Esophagus squamous epithelium (tissue), 5 donors: Measurements from ENCODE around the gene ZER1. TPM values are rescaled to one million over a fixed set of nuclear protein-coding genes. Genes with fewer than 3 reads are reported as not detected.

Source experiments
- DNase-seq: peaks from one replicate; lab custom pipeline; 2025; lab: John Stamatoyannopoulos, UW
- H3K27ac ChIP-seq, 4 donors: fragments of 200-600 bp; sonication (generic); one replicate each; pipeline ENCODE4 v1.5.1; 2016 to 2019; ENCODE audit warnings: mild to moderate bottlenecking in 1 of 4
- H3K27me3 ChIP-seq, 4 donors: fragments of 200-600 bp; sonication (generic); 1 replicate in 3 of 4; 2 replicates in 1 of 4; pipeline versions ENCODE4 v1.5.1 to v1.6.0; 2017 to 2021; ENCODE audit warnings: antibody characterized with exemption in 1 of 4
- H3K36me3 ChIP-seq, 3 donors: fragments of 200-600 bp; sonication (generic); one replicate each; pipeline ENCODE4 v1.5.1; 2016 to 2019
- H3K4me1 ChIP-seq, 3 donors: fragments of 200-600 bp; sonication (generic); one replicate each; pipeline ENCODE4 v1.5.1; 2017 to 2019
- H3K4me3 ChIP-seq, 4 donors: fragments of 200-600 bp; sonication (generic); 1 replicate in 3 of 4; 2 replicates in 1 of 4; pipeline ENCODE4 v1.5.1; 2016 to 2019; ENCODE audit warnings: mild to moderate bottlenecking in 2 of 4, moderate library complexity in 1 of 4
- H3K9me3 ChIP-seq, 3 donors: fragments of 200-600 bp; sonication (generic); one replicate each; pipeline ENCODE4 v1.5.1; 2016 to 2019
- CTCF ChIP-seq, 6 experiments: fragments of 450-650 bp in 4 of 6; fragments of 200-600 bp in 2 of 6; sonication (generic) in 2 of 6; IDR thresholded peaks; one replicate each; pipeline ENCODE4 v1.5.1; 2016 to 2019; ENCODE audit warnings: antibody characterized with exemption in 6 of 6, mild to moderate bottlenecking in 4 of 6, moderate library complexity in 4 of 6
- POLR2A ChIP-seq, 4 donors: fragments of 450-650 bp; IDR thresholded peaks; one replicate each; pipeline ENCODE4 v1.6.1; 2017; ENCODE audit warnings: antibody characterized with exemption in 4 of 4, mild to moderate bottlenecking in 4 of 4, moderate library complexity in 3 of 4
- WGBS, 2 donors: methylation state at CpG; one replicate each; pipeline ENCODE4 v1.1.5; 2018; 5-methylcytosine and 5-hydroxymethylcytosine counted together
- intact Hi-C: fragments of 100-400 bp; cut with DNase I; formaldehyde crosslinking; loops from one replicate; pipeline ENCODE4 v1.15.0; 2022
- total RNA-seq, 4 donors: library from RNA; depleted of rRNA; stranded (reverse); fragments of >200 nt; gene quantifications; one replicate each; pipeline ENCODE4 v1.1.0, GENCODE V29; 2016
- donor health status: DM: yes; HTN: yes; CAD: no.

The ZER1 gene
- total RNA-seq, 4 donors from 2014 or later: 20.1 to 51.4 (median 29.0) TPM

- 3 to 5% methylated on average over 8 to 12 of the region's 70 CpGs for WGBS, 2 donors
- DNase-seq: peak; percentile 81
- TF ChIP-seq CTCF (IDR thresholded peaks at IDR 0.05) (peak; percentile 87 to 99 (median 98)), POLR2A (IDR thresholded peaks at IDR 0.05) (peak in 3 of 4 donors; percentile 63 to 78 (median 76))
- Histone ChIP-seq H3K4me3 (peak within 1 kb of the TSS; percentile 60 to 89 (median 70)), H3K36me3 (peaks cover 6 to 28% (median 12%) of the 10 kb centered on the region in 3 donors), H3K27ac (peak within 1 kb of the TSS; percentile 86 to 95 (median 90)), H3K9me3 (no peaks in the 10 kb centered on the region), H3K4me1 (peaks cover 15 to 29% (median 16%) of the 10 kb centered on the region in 3 donors), H3K27me3 (no peaks in the 10 kb centered on the region)
- intact Hi-C loops: no loop called here
Measured at GRCh38 chr9:128818099-128818838, 46.5 kb upstream of the ZER1 start, which contains the start of gene ENDOG. TSS of gene ENDOG (plus strand) at chr9:128818500. CDS start at chr9:128818685, 185 bp downstream.

- no peak overlapping the region for H3K27ac ChIP-seq
- intact Hi-C loops: no loop called here
- no peak overlapping the region for H3K4me3 ChIP-seq
- peaks cover 0 to 8% (median 0%) of the 10 kb centered on the region in 3 donors for H3K4me1 ChIP-seq
- no peaks in the 10 kb centered on the region for H3K9me3 ChIP-seq
- WGBS, 2 donors: 75 to 77% methylated on average over 2 to 5 of the region's 5 CpGs
- H3K36me3 ChIP-seq: peaks cover 7 to 40% (median 14%) of the 10 kb centered on the region in 3 donors
- H3K27me3 ChIP-seq: no peaks in the 10 kb centered on the region
- TF ChIP-seq CTCF (IDR thresholded peaks at IDR 0.05) (no peak), POLR2A (IDR thresholded peaks at IDR 0.05) (no peak)
- DNase-seq: no peak
Measured at GRCh38 chr9:128810873-128811272, 39.1 kb upstream of the ZER1 start.

GRCh38 chr9:128809831-128810230 lies 38.1 kb upstream of the ZER1 start:
- Histone ChIP-seq H3K36me3 (peaks cover 8 to 50% (median 14%) of the 10 kb centered on the region in 3 donors), H3K4me3 (no peak overlapping the region), H3K27me3 (no peaks in the 10 kb centered on the region), H3K9me3 (no peaks in the 10 kb centered on the region), H3K27ac (no peak overlapping the region), H3K4me1 (peaks cover 0 to 8% (median 0%) of the 10 kb centered on the region in 3 donors)
- DNase-seq: no peak
- 81% methylated on average over 2 of the region's 2 CpGs; no CpG with 5 or more reads in 1 of the 2 donors for WGBS, 2 donors
- intact Hi-C loops: no loop called here
- TF ChIP-seq CTCF (IDR thresholded peaks at IDR 0.05): no peak
- TF ChIP-seq POLR2A (IDR thresholded peaks at IDR 0.05): no peak

- Histone ChIP-seq H3K4me3 (no peak overlapping the region), H3K36me3 (peaks cover 9 to 57% (median 14%) of the 10 kb centered on the region in 3 donors), H3K9me3 (no peaks in the 10 kb centered on the region), H3K4me1 (peaks cover 0 to 8% (median 0%) of the 10 kb centered on the region in 3 donors), H3K27me3 (no peaks in the 10 kb centered on the region), H3K27ac (no peak overlapping the region)
- 85 to 97% methylated on average over 5 to 6 of the region's 12 CpGs for WGBS, 2 donors
- no peak for TF ChIP-seq CTCF (IDR thresholded peaks at IDR 0.05)
- TF ChIP-seq POLR2A (IDR thresholded peaks at IDR 0.05): no peak
- no peak for DNase-seq
- intact Hi-C loops: no loop called here
Measured at GRCh38 chr9:128809036-128809599, 37.4 kb upstream of the ZER1 start.

GRCh38 chr9:128808543-128808942 lies 36.8 kb upstream of the ZER1 start:
- TF ChIP-seq CTCF (IDR thresholded peaks at IDR 0.05): no peak
- TF ChIP-seq POLR2A (IDR thresholded peaks at IDR 0.05): no peak
- DNase-seq: no peak
- H3K27me3 ChIP-seq: no peaks in the 10 kb centered on the region
- H3K4me1 ChIP-seq: peaks cover 0 to 8% (median 0%) of the 10 kb centered on the region in 3 donors
- WGBS, 2 donors: 76 to 95% methylated on average over 2 to 3 of the region's 3 CpGs
- H3K4me3 ChIP-seq: no peak overlapping the region
- peaks cover 14 to 63% (median 15%) of the 10 kb centered on the region in 3 donors for H3K36me3 ChIP-seq
- intact Hi-C loops: no loop called here
- no peak overlapping the region for H3K27ac ChIP-seq
- no peaks in the 10 kb centered on the region for H3K9me3 ChIP-seq
